HepG2 (cell line): ENCODE data around the gene DNAJC5.

Experiments used
- MAFF ChIP-seq: IDR thresholded peaks from 2 replicates; pipeline ENCODE4 v1.6.1; 2011; ENCODE audit warnings: low read depth, low read length, improper control_type of control experiment
- POLR2AphosphoS2 ChIP-seq: IDR thresholded peaks from 2 replicates; pipeline ENCODE4 v1.6.1; 2011; ENCODE audit warnings: low read depth, low read length, improper control_type of control experiment
- RELA ChIP-seq: sonication (generic); formaldehyde crosslinking; IDR thresholded peaks from 2 replicates; pipeline ENCODE4 v1.4.0; 2020; ENCODE audit warnings: missing genetic modification reagents
- SRSF9 ChIP-seq: fragments of 200-400 bp; formaldehyde crosslinking; IDR thresholded peaks from 2 replicates; pipeline ENCODE4 v1.6.1; 2018; ENCODE audit warnings: borderline replicate concordance, mild to moderate bottlenecking, low read depth, low read length; ENCODE audit not compliant: insufficient read depth, poor library complexity, severe bottlenecking
- TBL1XR1 ChIP-seq: fragments of 150-350 bp; IDR thresholded peaks from 2 replicates; pipeline ENCODE4 v1.6.1; 2014; ENCODE audit warnings: borderline replicate concordance, low read length; ENCODE audit not compliant: partially characterized antibody
- YY1 ChIP-seq: IDR thresholded peaks from 2 replicates; pipeline ENCODE4 v1.6.1; 2011; ENCODE audit warnings: low read length, low read depth, moderate library complexity, mild to moderate bottlenecking; ENCODE audit not compliant: insufficient read depth, insufficient replicate concordance
- ZFP91 ChIP-seq: sonication (generic); formaldehyde crosslinking; IDR thresholded peaks from 2 replicates; pipeline ENCODE4 v1.9.0; 2022; ENCODE audit warnings: missing genetic modification reagents, mild to moderate bottlenecking, borderline replicate concordance
- ZNF282 ChIP-seq: fragments of 450-650 bp; IDR thresholded peaks from 2 replicates; pipeline ENCODE4 v1.6.1; 2018; ENCODE audit not compliant: partially characterized antibody
- ZNF430 ChIP-seq: sonication (generic); formaldehyde crosslinking; IDR thresholded peaks from 2 replicates; pipeline ENCODE4 v1.9.0; 2021; ENCODE audit warnings: mild to moderate bottlenecking, missing genetic modification reagents
- ZNF615 ChIP-seq: sonication (generic); formaldehyde crosslinking; IDR thresholded peaks from 2 replicates; pipeline ENCODE4 v1.5.0; 2020; ENCODE audit warnings: mild to moderate bottlenecking, missing genetic modification reagents, borderline replicate concordance
- ZNF720 ChIP-seq: sonication (generic); formaldehyde crosslinking; IDR thresholded peaks from 2 replicates; pipeline ENCODE4 v1.4.0; 2020; ENCODE audit warnings: missing genetic modification reagents
- ZSCAN30 ChIP-seq: sonication (generic); formaldehyde crosslinking; IDR thresholded peaks from 2 replicates; pipeline ENCODE4 v1.5.0; 2020; ENCODE audit warnings: mild to moderate bottlenecking, missing genetic modification reagents
- TF ChIP-seq, protein P1 (sequence below), 2 experiments: IDR thresholded peaks; 2 replicates each; pipeline ENCODE4 v1.6.1; 2011 to 2012; ENCODE audit warnings: low read length in 2 of 2, borderline replicate concordance in 1 of 2, low read depth in 1 of 2, mild to moderate bottlenecking in 1 of 2, moderate library complexity in 1 of 2
- TF ChIP-seq, protein P2 (sequence below): sonication (generic); formaldehyde crosslinking; IDR thresholded peaks from 2 replicates; pipeline ENCODE4 v1.5.0; 2020; ENCODE audit warnings: mild to moderate bottlenecking, missing genetic modification reagents, moderate library complexity

GRCh38 chr20:63857764-63858392 lies 37.0 kb upstream of the DNAJC5 start:
- TF ChIP-seq ZSCAN30 (CRISPR knock-in tag) (no peak), RELA (no peak), ZFP91 (no peak), YY1 (no peak), ZNF430 (CRISPR knock-in tag) (no peak; the same call in 1 of the 2 replicates), ZNF615 (CRISPR knock-in tag) (no peak), POLR2AphosphoS2 (no peak), TBL1XR1 (no peak), MAFF (0 out of 2 replicates have a peak, but pooled peaks have one; percentile 12), SRSF9 (no peak), ZNF282 (no peak), ZNF720 (CRISPR knock-in tag) (no peak)
- TF ChIP-seq, protein P1, sequence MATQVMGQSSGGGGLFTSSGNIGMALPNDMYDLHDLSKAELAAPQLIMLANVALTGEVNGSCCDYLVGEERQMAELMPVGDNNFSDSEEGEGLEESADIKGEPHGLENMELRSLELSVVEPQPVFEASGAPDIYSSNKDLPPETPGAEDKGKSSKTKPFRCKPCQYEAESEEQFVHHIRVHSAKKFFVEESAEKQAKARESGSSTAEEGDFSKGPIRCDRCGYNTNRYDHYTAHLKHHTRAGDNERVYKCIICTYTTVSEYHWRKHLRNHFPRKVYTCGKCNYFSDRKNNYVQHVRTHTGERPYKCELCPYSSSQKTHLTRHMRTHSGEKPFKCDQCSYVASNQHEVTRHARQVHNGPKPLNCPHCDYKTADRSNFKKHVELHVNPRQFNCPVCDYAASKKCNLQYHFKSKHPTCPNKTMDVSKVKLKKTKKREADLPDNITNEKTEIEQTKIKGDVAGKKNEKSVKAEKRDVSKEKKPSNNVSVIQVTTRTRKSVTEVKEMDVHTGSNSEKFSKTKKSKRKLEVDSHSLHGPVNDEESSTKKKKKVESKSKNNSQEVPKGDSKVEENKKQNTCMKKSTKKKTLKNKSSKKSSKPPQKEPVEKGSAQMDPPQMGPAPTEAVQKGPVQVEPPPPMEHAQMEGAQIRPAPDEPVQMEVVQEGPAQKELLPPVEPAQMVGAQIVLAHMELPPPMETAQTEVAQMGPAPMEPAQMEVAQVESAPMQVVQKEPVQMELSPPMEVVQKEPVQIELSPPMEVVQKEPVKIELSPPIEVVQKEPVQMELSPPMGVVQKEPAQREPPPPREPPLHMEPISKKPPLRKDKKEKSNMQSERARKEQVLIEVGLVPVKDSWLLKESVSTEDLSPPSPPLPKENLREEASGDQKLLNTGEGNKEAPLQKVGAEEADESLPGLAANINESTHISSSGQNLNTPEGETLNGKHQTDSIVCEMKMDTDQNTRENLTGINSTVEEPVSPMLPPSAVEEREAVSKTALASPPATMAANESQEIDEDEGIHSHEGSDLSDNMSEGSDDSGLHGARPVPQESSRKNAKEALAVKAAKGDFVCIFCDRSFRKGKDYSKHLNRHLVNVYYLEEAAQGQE (IDR thresholded peaks at IDR 0.05; ENCODE audit: borderline replicate concordance in 1 of 2, low read depth in 1 of 2, low read length in 2 of 2): no peak
- TF ChIP-seq, protein P2, sequence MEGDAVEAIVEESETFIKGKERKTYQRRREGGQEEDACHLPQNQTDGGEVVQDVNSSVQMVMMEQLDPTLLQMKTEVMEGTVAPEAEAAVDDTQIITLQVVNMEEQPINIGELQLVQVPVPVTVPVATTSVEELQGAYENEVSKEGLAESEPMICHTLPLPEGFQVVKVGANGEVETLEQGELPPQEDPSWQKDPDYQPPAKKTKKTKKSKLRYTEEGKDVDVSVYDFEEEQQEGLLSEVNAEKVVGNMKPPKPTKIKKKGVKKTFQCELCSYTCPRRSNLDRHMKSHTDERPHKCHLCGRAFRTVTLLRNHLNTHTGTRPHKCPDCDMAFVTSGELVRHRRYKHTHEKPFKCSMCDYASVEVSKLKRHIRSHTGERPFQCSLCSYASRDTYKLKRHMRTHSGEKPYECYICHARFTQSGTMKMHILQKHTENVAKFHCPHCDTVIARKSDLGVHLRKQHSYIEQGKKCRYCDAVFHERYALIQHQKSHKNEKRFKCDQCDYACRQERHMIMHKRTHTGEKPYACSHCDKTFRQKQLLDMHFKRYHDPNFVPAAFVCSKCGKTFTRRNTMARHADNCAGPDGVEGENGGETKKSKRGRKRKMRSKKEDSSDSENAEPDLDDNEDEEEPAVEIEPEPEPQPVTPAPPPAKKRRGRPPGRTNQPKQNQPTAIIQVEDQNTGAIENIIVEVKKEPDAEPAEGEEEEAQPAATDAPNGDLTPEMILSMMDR (CRISPR knock-in tag): no peak
